LHCN-M2 (cell line): ENCODE measurements around the gene MEOX1. TPM values are rescaled to one million over a fixed set of nuclear protein-coding genes. Genes with fewer than 3 reads are reported as not detected.
"Not testable (repeated sequence)": the region's sequence is repeated elsewhere in the genome, so short reads cannot be mapped to it uniquely, and the experiment has no call there.

Source experiments
- DNase-seq: peaks from one replicate; pipeline ENCODE4 v3.0.0-alpha.2; 2012; ENCODE audit warnings: low read depth
- polyA plus RNA-seq: library from polyadenylated mRNA; unstranded; fragments of >200 nt; gene quantifications from one replicate; pipeline ENCODE4 v1.2.1, GENCODE V29; 2012; ENCODE audit warnings: missing spikeins
- total RNA-seq: library from RNA; depleted of rRNA; stranded (reverse); fragments of >200 nt; gene quantifications from 2 replicates; pipeline ENCODE4 v1.2.3, GENCODE V29; 2014; rRNA removed

Gene MEOX1
- total RNA-seq, result not detected in 2 replicates
- polyA plus RNA-seq, result 0.02 TPM

DNA sequence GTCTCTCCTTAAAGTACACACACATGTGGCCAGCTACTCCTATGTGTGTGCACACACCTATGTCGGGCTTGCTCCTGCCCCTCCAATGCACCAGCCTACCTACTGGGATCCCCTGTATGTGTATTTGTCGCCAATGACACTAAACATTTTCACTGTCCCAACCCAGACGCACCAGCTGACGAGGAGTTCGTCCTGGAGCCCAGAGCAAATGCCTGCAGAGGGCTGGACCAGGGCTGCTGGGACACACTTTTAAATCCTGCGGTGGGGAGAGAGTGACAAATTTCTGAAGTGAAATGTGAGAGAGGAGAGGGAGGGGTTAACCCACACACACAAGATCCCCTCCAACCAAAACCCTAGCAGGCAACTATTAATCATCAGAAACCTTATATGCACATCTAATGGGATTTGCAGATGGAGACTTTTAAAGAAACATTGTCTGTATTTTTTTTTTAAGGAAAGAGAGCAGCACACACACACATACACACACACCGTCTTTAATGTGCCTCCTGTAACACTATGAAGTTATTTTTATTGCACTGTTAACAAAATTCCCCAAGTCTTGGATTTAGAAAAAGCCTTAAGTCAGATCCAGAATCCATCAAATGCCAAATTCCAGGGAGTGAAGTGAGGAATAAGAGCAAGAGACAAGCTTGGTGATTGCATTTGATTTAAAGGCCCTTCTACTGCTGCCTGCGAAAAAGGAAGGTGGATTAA, at the start of gene MEOX1:
MEOX1 (minus strand) TSS at position 224 of the 714 bp plus-strand sequence. CDS start 388 bp downstream, outside the sequence.
- peak; percentile 83 for DNase-seq

DNA sequence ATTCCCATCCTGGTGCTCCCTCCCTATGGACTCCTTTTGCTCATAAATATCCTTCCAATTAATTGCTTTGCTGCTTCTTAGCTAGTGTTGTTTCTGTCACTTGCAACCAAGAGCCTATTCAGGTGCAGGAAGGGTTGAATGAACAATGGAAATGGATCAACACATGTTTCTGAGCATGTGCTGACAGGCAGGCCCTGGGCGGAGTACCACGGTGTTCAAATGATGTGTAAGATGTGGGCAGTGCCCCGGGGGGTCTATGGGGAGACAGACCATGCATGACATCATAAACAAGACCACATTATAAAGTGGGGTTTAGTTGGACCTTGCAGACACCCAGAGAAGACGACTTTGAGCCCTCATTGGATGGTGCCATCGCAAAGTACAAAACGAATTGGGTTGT, 48.4 kb upstream of the MEOX1 start:
- no peak for DNase-seq

DNA sequence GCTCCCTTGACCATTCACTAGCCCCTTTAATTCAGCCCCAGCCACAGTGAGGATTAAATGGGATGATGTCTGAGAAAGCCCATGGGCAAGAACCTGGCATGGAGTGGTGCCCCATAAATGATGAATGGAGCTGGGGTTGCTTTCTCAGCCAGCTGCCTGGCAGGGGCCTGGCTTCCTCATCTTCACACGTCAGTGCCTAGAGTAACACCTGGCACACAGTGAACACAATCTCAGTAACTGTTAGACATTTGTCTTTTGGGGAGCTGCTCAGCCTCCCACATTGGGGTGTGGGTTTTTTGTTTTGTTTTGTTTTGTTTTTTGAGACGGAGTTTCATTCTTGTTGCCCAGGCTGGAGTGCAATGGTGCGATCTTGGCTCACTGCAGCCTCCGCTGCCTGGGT, 47.5 kb upstream of the MEOX1 start:
- no peak for DNase-seq

DNA sequence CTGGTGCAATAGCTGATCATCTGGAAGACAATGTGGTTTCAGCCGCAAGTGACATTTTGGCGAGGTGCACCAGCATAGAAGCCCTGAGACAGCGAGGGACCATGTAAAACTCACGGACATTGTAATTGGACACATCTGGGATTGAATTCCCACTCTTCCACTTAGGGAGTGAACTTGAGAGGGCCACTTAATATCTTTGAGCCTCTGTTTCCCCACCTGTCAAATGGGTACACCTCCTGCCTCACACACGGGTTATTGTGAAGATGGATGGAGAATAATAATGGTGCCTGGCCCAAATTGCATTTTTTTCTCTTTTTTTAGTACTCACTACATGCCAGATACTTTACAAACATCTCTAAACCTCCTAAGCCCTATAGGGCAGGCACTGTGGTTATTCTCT, 45.5 kb upstream of the MEOX1 start:
- DNase-seq, result no peak

DNA sequence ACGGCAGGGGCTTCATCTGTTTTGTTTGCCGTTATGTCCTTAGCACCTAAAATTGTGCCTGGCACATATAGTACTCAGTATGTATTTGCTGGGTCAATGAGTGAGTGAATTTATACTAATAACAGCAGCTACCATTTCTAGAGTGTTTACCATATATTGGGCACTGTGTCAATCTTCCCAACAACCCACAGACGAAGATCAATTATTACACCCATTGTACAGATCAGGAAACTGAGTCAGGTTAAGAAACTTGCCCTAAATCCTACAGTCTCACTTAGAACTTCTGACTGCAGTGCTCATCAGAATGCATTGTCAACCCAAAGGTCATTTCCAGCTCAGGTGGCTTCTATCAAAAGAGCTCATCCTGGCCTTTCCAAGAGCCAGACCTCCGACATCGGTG, 44.5 kb upstream of the MEOX1 start:
- DNase-seq, result no peak

DNA sequence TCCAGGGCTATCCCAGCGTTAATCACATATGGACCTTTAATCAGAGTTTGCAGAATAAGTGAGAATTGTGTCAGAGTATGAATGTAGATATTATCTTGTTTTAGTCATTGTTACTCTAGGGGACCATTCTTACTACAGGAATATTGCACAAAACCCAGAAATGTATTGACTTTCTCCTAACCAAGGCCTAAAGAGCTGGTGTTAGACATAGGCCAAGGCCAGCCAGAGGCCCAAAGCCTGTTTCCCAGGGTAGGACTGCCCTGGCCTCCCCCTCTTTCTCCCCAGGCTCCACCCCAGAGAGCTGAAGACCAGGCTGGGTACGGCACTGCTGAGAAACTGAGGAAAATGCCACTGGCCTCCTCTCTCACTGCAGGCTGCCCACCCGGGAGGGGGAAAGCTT, 41.9 kb upstream of the MEOX1 start:
- no peak for DNase-seq

DNA sequence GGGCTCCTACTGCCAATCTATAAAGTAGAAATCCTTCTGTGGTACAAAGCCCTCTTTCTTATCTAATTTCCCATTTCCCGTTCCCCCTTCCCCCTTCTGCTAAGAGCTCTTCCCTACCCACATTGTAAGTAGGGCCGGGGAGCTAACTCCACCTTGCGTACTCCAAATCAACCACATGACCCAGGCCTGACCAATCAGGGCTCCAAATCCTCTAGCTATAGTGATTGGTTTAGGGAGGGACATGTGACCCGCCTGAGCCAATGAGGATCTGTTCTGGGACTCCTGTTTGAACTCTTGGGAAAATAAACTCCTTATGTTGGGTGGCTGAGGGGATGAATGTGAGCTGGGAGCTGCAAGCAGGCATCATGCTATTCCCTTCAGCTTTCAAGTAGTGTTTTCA, 40.9 kb upstream of the MEOX1 start:
- DNase-seq, result no peak

DNA sequence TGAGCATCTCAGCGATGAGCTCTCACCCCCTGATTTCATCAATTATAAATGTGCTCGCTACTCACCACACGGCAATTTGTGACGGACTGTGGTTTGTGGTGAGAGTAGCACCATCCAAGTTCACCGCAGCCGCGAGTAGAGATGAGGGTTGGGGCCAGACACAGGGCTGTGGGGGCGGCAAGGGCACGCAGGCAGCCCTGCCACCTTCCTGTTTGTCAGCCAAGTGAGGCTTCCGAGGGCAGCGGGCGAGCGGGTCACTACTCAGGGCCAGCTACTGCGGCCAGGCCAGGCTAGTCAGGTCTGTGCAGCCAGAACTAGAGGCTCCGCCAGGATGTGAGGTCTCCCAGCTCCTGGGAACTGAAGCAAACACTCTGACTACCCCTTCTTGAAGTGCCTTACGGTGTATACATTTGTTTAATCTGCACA, 39.6 kb upstream of the MEOX1 start:
- peak; percentile 93 for DNase-seq

DNA sequence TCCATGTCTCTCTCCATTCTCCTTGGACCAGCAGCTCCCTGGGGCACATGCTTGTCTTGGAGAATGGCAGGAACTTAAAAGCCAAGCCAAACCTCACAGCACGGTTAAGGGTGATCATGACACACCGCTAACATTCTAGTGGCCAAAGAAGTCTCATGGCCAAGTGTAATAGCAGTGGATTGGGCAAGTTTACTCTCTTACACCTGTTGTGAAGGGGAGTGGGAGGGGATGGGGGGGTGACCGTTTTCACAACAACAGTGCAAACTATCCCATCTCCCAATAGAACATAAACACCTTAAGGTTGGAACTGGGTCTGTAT, 37.7 kb upstream of the MEOX1 start:
- DNase-seq, result no peak

DNA sequence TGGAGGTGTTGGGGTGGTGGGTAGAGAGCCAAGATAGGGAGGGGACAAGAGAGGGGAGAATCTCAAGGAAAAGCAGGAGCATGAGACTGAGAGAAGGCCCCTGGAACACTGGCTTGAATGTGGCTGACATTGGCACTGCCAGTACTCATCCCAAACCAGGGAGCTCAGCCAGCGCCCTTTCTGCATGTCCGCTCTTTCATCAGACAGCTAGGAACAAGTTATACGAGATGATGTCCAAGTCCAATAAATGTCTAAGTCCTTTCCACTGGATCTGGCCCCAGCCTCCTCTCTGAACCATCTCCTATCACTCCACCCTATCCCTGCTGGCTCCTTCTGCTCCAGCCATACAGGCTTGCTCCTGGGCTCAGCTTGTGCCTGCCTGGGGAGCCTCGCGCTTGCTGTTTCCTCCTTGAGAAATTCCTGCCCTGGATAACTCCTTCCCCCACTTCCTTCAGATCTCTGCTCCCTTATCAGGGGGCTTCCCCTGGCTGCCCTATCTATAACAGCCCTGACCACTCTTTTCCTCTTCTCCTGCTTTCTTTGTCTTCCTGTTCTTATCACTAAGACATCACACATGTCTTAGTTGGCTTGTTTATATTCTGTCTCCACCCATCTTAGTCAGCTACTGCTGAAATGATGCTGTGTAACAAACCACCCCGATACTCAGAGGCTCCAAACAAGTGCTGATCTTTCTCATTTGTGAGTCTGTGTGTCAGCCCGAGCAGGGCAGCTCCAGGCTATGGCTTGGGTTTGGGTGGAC, 37.1 kb upstream of the MEOX1 start:
- DNase-seq, result no peak

DNA sequence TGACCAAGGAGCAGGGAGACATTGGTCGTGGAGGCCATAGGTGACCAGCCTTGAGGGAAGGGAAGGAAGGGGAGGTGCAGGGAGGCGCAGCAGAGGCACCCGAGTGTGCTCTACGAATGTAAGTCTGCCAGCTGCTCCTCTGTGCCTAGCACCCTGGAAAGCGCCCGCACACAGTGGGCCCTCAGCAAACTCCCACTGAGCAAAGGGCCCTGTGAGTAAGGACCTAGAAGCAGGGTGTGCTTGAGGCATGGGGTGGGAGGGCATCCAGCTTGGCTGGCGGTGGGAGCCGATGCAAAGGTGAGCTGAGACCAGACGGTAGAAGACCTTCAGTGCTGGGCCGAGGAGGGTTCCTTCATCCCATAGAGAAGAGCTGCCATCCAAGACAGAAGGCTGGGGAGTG, 36.2 kb upstream of the MEOX1 start:
- no peak for DNase-seq

DNA sequence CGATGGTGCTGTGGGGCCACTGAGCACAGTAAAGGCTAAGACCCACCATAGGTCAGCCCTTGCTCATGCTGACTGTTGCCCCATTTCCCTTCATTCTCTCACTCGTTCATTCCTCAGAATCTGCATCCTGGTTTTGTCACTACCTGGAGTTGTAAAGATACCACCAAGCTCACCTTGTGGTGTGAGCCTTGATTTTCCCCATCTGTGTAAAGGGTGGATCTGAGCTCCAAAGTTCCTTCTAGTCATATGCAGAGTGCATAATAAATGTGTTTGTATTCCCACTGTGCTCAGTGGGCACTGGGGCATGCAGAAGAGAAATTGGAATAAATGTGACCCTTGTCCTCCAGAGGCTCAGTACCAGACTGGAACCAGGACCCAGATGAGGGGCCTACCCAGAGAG, 35.2 kb upstream of the MEOX1 start:
- no peak for DNase-seq

DNA sequence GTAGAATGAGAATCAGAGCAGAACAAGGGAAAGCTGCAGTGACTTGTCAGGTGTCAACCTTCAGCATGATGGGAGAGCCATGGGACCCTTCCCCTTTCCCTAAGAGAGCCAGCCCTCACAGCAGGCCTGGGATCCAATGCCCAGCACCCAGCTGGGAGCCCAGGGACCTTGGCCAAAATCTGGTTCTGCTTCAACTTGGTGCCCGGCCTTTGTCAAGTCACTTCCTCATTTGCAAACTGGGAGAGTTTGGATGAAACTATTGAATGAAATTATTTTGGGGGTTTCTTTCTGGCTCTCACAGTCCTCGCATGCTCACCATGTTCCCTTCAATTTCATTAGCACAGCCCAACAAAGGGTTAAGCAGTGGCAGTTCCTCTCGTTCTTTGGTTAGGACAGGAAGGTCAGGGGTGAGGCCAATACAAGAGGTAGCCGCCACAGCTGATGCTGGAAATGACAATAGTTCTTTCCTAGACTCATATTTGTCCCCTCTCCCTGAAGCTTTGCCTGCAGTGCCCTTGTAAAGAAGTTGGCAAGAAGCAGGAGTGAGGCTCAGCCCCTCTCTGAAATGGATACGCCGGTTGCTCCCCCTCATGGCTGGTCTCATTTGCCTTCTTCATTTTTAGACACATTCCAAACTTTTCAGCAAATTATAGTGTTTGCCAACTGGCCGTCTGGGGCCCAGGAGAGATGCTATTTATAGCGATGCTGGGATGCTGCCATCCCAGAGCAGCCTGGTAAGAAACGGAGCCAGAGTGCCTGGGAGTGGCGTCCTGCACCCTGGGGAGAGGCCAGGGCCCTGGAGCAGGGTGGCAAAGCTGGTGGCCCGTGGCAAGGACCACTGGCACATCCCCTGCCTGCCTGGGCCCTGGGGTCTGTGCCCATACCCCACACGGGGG, 34.5 kb upstream of the MEOX1 start:
- peak; percentile 64 for DNase-seq

DNA sequence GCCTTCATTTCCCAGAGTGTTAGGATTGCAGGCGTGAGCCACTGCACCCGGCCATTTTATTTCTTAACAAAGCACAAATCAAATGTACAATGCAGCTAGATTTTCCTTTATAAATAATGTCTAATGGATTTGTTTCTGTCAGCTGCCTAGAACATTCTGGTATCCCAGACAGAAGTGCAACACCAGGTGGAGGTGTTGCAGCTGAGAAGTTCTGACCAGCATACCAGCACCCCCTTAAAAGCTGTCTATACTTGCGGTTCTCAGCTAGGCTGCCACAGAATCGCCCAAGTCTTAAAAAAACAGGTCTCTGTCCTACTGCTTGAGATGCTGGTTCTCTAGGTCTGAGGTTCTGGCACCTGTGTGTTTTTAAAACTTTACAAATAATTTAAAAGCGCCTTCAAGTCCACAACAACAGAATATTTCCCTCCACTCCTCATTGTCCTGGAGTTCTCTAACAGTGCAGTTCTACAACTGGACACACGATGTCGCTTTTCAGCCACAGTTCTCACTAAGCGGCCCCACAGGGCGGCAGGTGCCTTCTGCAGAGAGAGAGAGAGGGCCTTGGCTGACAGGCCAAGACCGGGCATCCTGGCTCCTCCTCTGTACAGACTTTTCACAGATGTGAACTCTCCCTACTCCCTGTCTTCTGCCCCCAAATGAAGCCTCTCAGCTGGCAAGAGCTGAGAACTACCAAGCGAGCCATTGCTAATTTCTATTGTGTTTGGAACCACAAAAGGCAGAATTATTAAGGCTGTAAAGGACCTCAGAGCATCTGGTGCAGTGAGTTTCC, 32.6 kb upstream of the MEOX1 start:
- DNase-seq, result peak; percentile 77

DNA sequence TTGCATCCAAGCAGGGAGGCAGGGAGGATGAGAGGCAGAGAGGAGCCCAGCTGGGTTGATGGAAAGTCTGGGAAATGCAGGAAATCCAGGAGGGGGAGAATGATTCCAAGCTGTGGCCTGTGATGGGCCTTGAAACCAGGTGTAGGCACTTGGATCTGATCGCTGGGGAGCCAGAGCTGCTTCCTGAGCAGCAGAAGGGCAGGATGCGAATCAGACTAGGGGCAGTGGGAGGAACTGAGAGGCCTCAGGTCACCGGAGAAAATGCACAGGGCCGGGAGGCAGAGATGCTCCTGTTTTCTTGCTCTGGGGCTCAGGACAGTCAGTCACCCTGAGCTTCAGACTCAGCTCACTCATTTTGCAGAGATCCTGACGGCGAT, 29.6 kb upstream of the MEOX1 start:
- DNase-seq, result no peak

DNA sequence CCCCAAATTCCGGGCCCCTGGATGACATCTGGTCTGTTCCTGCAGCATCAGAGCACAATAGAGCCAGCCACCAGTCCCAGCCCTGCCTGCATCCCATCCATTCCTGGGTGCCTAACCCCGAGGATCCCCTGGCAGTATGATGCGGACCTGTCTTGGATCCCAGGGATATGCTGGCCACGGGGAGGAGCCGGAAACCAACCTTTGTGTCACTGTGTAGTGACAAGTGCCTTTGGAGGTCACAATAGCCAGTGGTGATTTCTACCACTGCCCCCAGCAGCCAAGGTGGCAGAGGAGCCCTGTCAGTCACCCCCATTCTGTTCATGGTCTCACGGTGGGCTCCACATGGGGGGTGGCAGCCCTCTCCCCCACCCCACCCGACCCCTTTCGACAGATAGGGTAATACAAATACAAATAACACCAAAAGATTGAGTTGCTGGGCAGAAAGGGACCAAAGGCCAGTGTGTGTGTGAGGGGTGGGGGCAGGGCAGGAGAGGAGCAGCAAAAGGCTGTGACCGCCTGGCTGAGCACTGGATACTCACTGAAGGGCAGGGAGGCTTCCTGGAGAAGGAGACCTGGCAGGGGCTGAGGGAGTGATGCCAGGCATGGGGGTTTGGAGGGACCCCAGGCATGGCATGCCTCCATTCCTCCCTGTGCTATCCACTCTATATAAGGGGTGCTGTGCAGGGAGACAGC, 29.0 kb upstream of the MEOX1 start:
- no peak for DNase-seq

DNA sequence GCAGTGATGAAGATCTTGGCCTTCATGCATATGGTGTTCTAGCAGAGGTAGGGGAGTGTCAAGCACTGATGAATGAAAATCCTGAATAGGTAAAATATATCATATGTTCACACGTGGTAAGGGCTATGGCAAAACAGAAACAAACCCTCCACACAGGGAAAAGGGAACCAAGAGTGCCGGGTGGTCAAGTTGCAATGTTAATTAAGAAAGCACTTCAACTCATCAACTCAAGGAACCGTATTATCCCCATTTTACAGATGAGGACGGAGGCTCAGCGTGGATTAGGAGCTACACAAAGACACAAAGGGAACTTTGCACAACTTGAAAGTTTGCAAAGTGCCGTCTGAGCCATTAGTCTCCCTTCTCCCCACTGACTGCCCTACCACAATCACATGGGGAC, 28.1 kb upstream of the MEOX1 start:
- DNase-seq, result no peak

DNA sequence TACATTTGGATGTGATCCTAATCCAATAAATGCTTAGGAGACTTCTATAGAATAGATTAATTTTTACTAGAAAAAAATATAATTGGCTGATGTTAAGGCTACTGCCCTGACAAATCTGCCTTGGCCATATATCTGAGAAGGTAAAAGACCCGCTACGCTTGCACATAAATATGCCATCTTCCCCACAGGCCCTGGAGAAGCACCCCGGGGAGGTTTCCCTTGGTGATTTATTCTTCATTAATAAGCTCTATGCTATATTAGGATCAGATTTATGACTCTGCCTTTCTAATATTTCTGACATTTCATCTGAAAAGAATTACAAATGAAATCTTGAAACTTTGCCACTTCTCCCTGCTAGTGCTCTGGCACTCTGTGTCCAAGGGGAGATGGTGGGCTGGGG, 27.4 kb upstream of the MEOX1 start:
- no peak for DNase-seq

DNA sequence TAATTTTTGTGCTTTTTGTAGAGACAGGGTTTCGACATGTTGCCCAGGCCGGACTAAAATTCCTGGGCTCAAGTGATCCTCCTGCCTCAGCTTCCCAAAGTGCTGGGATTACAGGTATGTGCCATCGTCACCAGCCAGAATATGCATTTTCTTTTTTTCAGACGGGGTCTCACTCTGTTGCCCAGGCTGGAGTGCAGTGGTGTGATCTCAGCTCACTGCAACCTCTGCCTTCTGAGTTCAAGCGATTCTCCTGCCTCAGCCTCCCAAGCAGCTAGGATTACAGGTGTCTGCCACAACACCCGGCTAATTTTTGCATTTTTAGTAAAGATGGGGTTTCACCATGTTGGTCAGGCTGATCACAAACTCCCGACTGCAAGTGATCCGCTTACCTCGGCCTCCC, 25.2 kb upstream of the MEOX1 start:
- DNase-seq, result not testable (repeated sequence)

DNA sequence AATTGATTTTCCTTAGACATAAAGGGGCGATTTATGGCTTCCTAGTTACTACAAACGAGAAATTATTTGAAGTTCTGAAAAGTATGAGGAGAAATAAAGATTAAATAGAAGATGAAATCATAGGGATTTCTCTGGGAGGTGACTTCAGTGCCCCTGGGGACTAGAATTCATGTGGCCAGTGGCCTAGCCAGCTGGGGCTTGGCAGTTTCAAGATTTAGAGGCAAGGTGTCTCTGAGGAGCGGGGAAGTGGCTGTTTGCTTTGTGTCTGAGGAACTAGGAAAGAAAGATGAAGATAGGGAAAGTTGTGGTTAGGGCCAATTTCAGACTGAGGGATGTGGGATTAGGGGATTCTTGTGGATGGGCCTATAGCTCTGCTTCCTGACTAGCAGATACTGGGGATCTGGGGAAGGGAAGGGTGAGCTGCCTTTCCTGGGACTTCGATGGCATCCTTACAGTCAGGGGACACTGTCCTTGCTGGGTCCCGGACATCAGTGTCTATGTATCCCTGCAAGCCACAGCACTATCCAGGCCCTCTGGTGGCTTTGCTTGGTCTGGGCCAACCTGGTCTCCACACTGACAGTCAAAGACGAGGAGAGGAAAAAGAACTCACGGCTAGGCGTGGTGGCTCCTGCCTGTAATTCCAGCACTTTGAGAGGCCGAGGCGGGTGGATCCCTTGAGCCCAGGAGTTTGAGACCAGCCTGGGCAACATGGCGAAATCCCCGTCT, 22.4 kb upstream of the MEOX1 start:
- no peak for DNase-seq
